NCI-H1105 treated with DMSO at 0.1 percent for 48 hours (cell line): ENCODE data around the gene RNU1-4.
"Not testable (repeated sequence)": the region's sequence is repeated elsewhere in the genome, so short reads cannot be mapped to it uniquely, and the experiment has no call there.

Experiments used
- DNase-seq: peaks from one replicate; lab custom pipeline; 2025; lab: John Stamatoyannopoulos, UW

Gene RNU1-4

DNA sequence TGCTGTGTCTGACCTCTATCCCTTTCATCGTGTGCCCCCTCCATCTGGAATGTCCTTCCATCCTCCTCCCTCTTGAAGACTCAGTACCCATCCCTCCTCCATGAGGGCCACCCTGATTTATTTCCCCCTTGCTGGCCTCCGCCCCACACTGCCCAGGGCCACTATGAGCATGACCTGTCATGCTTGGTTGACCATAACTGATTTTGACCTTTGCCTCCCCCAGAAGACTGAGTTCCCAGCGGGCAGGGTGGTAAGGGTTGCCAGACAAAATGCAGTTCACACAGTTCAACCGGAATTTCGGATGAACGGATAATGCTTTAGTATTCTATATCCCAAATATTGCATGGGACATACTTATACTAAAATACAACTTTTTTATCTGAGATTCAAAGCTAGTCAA, 31.6 kb upstream of the RNU1-4 start:
- DNase-seq, result not testable (repeated sequence)

DNA sequence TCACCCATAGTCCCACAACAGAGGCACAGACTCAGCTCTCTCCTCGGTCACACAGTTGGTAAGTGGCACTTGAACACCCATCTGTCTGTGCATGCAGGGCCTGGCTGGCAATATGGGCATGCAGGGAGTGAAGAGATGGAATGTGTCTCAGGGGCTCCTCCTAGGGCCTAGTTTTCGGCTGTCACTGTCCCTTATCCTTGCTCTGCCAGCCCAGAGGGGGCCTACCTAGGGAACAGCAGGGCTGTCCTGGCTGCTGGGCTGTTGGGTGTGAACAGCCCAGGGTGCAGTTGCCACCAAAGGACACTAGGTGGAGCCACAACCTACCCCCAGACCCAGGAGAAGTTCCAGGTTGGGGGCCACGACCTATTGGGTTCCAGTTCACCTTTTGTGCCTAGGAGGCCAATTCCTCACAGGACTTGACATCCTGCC, 30.6 kb upstream of the RNU1-4 start:
- not testable (repeated sequence) for DNase-seq

- DNase-seq, result not testable (repeated sequence)
These were observed 29.7 kb upstream of the RNU1-4 start for GRCh38 chr1:16710618-16711017.

- not testable (repeated sequence) for DNase-seq
These were observed 28.2 kb upstream of the RNU1-4 start for GRCh38 chr1:16712131-16712530.

- DNase-seq, result not testable (repeated sequence)
These were observed 27.7 kb upstream of the RNU1-4 start for GRCh38 chr1:16712582-16712981.

DNA sequence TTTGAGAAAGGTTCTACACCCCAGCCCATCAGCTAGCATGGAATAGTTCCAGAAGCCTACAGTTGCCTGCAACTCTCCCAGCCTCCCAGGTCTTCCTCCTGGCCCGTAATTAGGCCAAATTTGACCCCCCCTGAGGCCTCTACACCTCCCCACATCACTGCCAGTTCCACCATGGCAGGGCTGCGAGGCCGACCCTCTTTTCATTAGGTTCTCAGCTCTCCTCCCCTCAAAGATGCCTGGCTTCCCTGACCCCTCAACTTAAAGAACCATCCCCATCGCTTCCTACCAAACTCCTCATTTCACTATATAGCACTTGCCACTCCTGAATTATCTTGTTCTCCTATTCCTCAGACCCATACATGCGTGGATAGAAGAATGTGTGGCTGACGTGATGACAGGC, 27.3 kb upstream of the RNU1-4 start:
- not testable (repeated sequence) for DNase-seq

GRCh38 chr1:16713480-16713879, 26.8 kb upstream of the RNU1-4 start:
- not testable (repeated sequence) for DNase-seq

DNA sequence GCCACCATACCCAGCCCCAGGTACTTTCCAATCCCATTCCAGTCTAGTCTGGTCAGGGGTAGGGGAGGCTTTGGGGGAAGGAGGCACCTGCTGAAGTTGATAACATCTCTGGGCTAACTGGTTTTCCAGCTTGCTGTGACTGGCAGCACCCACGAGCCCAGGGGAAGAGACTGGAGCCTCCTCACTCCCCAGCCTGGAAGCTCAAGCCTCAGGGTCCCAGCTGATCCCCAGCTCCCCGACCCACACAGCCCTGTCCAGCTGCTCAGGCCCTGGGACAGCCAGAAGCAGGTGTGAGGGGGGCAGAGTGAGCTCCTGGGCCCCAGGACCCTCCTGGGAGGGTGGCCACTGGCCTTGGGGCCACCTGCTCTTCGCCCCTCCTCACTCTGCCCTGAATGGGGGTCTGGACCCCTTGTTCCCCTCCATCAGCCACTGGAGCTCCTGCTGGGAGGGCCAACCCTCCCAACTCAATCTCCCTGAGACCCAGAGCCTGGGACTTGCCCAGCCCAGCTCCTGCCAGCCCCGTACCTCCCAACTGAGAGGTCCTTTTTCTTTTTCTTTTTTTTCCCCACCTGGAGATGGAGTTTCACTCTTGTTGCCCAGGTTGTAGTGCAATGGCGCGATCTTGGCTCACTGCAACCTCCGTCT, 23.5 kb upstream of the RNU1-4 start:
- no peak for DNase-seq

GRCh38 chr1:16717336-16718098, 22.8 kb upstream of the RNU1-4 start:
- DNase-seq, result no peak

GRCh38 chr1:16718099-16718907, 22.0 kb upstream of the RNU1-4 start:
- not testable (repeated sequence) for DNase-seq

GRCh38 chr1:16718908-16719533, 21.3 kb upstream of the RNU1-4 start:
- no peak for DNase-seq

- no peak for DNase-seq
These were observed 20.6 kb upstream of the RNU1-4 start for GRCh38 chr1:16719571-16720350.

DNA sequence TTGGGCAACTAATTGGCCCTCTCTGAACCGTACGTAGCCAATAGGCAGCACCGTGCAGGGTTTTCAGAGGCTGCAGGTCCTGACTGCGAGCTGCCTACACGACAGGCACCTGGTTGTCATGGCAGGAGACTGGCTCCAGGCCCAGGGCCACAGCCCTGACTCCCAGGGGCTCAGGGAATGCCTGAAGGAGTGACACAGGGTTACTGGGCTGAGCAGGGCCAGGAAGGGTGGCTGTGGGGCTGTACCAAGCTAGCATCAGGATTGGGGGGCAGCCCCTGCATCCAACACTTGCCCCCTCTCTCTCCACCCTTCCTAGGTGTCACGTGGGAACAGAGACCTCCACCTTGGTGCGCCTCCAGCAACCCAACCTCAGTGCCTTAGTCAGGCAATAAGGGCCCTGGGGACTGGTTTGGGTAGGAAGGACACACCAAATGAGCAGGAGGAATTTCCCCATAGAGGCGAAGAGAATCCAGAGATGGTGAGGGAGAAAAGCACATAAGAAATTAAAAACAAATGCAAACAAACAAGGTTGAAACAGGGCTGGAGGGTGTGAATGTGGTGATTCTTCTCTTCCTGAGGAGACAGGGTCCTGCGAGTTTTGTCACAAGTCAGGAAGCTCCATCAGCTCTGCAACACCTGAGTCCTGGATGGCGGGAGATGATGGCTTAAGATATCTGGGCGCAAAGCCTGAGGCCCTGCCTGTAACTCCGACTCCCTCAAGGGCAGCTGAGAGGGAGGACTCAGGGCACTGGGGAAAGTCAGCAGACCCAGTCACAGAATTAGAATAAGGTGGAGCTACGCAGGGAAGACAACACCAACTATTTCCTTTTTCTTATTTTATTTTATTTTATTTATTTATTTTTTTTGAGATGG, 19.7 kb upstream of the RNU1-4 start:
- no peak for DNase-seq

- DNase-seq, result no peak
These were observed 18.3 kb upstream of the RNU1-4 start for GRCh38 chr1:16721871-16722641.

DNA sequence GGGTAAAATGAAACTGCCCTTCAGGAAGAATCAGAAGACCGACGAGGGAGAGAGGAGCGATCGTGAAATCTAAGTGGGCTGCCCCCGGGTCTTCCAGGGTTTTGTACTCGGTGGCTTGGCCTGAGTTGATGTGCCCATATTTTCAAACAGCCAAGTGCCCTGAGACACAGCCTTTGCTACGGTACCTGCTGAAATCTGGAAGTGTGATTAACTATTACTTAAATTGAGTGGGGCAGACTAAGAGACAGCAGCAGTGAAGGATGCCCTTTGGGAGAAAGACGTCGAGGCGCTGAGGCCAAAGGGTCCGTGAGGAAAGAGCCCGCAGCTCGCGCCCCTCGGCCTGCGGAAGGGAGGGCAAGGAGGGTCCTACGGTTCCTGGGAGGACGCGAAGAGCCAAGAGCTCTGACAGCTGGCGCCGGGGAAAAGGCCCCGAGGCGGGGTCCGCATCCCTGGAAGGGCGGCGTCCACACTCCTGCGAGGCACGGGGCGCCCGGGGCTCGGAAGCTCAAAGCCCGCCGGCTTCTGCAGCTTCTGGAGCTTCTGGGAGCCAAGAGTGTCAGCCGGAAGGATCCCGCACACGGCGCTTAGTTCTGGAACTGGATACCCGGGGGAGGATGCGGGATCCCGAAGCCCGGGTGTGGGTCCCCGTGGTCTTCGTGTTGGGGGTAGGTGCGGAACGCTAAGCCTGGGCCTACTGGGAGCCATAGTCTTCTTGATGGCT, 15.4 kb upstream of the RNU1-4 start:
- DNase-seq, result no peak

GRCh38 chr1:16725439-16726245, 14.7 kb upstream of the RNU1-4 start:
- DNase-seq, result not testable (repeated sequence)

- DNase-seq, result no peak
These were observed 12.9 kb upstream of the RNU1-4 start for GRCh38 chr1:16727190-16728111.
